Vagina (tissue), 2 donors: ENCODE results near the gene MAST4.

ENCODE experiments used
- POLR2A ChIP-seq, 2 donors: fragments of 450-650 bp; IDR thresholded peaks; one replicate each; pipeline ENCODE4 v1.6.1; 2017; ENCODE audit warnings: antibody characterized with exemption in 2 of 2, mild to moderate bottlenecking in 2 of 2, moderate library complexity in 2 of 2
- TF ChIP-seq, protein P1 (sequence below), 3 experiments: fragments of 450-650 bp in 2 of 3; fragments of 200-600 bp in 1 of 3; sonication (generic) in 1 of 3; IDR thresholded peaks; one replicate each; pipeline ENCODE4 v1.5.1; 2017 to 2019; ENCODE audit warnings: antibody characterized with exemption in 3 of 3, mild to moderate bottlenecking in 2 of 3, moderate library complexity in 2 of 3

- TF ChIP-seq, protein P1, sequence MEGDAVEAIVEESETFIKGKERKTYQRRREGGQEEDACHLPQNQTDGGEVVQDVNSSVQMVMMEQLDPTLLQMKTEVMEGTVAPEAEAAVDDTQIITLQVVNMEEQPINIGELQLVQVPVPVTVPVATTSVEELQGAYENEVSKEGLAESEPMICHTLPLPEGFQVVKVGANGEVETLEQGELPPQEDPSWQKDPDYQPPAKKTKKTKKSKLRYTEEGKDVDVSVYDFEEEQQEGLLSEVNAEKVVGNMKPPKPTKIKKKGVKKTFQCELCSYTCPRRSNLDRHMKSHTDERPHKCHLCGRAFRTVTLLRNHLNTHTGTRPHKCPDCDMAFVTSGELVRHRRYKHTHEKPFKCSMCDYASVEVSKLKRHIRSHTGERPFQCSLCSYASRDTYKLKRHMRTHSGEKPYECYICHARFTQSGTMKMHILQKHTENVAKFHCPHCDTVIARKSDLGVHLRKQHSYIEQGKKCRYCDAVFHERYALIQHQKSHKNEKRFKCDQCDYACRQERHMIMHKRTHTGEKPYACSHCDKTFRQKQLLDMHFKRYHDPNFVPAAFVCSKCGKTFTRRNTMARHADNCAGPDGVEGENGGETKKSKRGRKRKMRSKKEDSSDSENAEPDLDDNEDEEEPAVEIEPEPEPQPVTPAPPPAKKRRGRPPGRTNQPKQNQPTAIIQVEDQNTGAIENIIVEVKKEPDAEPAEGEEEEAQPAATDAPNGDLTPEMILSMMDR (IDR thresholded peaks at IDR 0.05), result no peak
- TF ChIP-seq POLR2A (IDR thresholded peaks at IDR 0.05), result no peak
Observed at GRCh38 chr5:66860199-66860975, 264.2 kb downstream of the MAST4 start.
